Left colon (tissue), 2 donors: ENCODE results near the gene PRRC2A. TPM values are rescaled to one million over a fixed set of nuclear protein-coding genes. Genes with fewer than 3 reads are reported as not detected.
A peak's percentile ranks its signal among the peaks of the same experiment; 100 is the strongest.

Experiments
- ATAC-seq: fragments of 200-7000 bp; cut with Tn5 transposase; one replicate; pipeline ENCODE4 v1.9.1; 2020; ENCODE audit warnings: mild to moderate bottlenecking, moderate library complexity
- DNase-seq, 2 donors: peaks; one replicate each; pipeline ENCODE4 v3.0.0-alpha.2; 2020
- intact Hi-C, 2 donors: fragments of 100-400 bp; cut with DNase I in 1 of 2; cut with micrococcal nuclease in 1 of 2; formaldehyde crosslinking; loops; one replicate each; pipeline versions ENCODE4 v1.11.2 to v1.14.0; 2022; cut with DNase I, micrococcal nuclease
- microRNA-seq, 2 donors: library from miRNA; unstranded; fragments of <30 nt; microRNA quantifications; one replicate each; pipeline versions ENCODE4 v1.1.0 to v1.2.0, GENCODE V29; 2020
- total RNA-seq, 2 donors: library from RNA; stranded (reverse); fragmentation: NEBNext Ultra II Directional; extraction: Animal tissue kit (Norgen Biotek cat#: 25700); gene quantifications; one replicate each; pipeline ENCODE4 v1.2.1, GENCODE V29; 2021
- donor health status: DM: no; HTN: no; CAD: no.
- donor health status: DM: yes; HTN: yes; CAD: no.

The PRRC2A gene
- total RNA-seq, 2 donors from 2014 or later: 92.9 to 110 TPM

DNA sequence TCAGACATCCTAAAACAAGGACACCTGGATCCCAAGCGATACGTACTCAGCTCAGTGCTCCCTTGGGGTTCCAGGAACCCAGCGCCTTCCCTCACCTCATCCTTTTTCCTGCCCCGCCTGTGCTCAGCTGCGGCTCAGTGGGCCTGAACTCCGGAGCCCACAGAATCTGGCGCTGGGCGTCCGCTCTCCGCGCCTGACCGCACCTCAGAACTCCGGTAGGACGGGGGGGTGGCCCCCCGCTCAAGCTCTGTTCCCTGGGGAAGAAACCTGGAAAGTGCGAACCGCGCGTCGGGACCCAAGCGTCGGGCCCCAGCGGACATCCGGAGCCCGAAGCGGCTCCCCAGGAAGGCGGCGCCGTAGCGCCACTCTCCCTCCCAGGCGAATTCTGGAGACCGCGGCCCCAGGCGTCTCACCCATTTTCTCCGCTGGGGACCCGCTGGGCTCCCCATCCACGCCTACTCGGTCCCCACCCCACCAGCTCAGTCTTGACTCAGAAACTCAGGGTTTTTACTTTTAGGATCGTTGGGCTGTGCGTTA, 60.7 kb downstream of the PRRC2A start:
- intact Hi-C loops: loop anchor here in 1 of 2 donors (5.0 kb wide), 1 partner anchor 86 kb away; no protein-coding TSS in a partner anchor
- peak; percentile 52 for ATAC-seq
- peak in 1 of 2 donors; percentile 66 for DNase-seq

DNA sequence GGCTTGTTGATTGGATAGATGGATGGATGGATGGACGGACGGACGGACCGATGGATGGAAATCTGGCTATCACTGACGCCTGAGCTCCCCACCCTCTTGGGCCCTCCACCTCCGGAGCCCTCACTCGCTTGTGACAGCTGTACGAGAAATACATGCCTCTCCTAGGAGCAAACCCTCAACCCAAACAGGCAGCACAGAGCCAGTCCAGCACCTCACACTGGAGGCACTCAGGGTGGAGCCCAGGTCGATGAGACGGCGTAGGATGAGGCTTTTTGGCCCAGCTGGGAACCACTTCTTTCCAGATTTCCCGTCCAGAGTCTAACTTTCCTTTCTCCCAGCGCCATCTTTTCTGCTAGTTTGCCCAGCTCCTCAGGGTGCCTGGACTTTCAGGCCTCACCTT, 63.1 kb downstream of the PRRC2A start:
- intact Hi-C loops: loop anchor here in 1 of 2 donors (5.0 kb wide), 1 partner anchor 84 kb away; no protein-coding TSS in a partner anchor
- DNase-seq (no peak), ATAC-seq (no peak)

DNA sequence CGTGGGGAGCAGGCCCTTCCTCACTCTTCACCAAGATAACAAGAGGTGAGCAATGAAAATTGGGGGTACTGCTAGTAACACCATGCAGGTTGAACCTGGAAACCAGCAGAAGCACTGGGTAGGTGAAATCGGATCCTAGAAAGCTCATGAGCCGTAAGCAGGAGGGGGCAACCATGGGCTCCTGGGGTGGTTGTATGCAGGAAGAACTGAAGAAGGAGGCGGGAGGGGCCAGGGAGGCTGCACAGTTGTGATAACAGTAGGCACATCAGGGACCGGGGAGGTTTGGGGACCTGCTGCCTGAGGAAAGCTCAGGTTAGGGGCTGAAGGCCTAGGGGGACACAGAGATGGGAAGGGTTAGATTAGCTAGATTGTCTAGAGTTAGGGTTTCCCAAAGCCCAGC, 66.0 kb downstream of the PRRC2A start:
- DNase-seq: no peak
- intact Hi-C loops: no loop called here

DNA sequence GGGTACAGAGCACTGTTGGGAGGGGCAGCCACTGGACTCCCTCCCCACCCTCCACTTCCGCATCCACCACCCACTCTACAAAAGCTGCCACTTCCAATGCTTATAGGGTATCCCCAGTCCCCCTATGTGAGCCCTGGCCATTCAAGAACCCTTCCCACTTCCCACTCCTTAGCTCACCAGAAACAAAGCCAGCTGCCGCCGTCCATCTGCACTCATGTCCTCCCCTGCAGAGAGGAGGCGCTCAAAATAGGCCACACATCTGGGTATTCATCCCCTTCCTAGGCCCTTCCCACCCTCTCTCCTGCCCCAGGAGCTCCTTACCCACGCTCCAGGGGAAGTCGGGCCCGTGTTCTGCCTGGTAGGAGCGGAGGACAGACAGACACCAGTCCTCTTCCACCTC, 66.8 kb downstream of the PRRC2A start:
- intact Hi-C loops: no loop called here
- ATAC-seq: no peak
- no peak for DNase-seq

More for the DNA sequence above, 66.0 kb downstream of the PRRC2A start:
- ATAC-seq: no peak

Small RNAs within 50 kb of the gene (microRNA-seq; reads per million reads assigned to microRNA genes)
- gene MIR6832: 0 to 1.4 reads per million in 2 donors

Other genes starting within 250 kb of the PRRC2A start
- gene MICA, start 217.1 kb upstream of the PRRC2A start, total RNA-seq: 10 to 100 TPM; 18.5 to 23.7 TPM
- 1 to 10 TPM; 1.2 to 1.3 TPM for gene MICB, start 122.6 kb upstream of the PRRC2A start, total RNA-seq
- not detected for gene MCCD1, start 91.8 kb upstream of the PRRC2A start, total RNA-seq
- 100 to 1,000 TPM; 221 to 269 TPM for gene DDX39B, start 78.7 kb upstream of the PRRC2A start, total RNA-seq
- under 1 TPM; 0.58 to 0.92 TPM for gene ATP6V1G2, start 74.1 kb upstream of the PRRC2A start, total RNA-seq
- gene NFKBIL1, start 73.1 kb upstream of the PRRC2A start, total RNA-seq: 10 to 100 TPM; 14.4 to 18.0 TPM
- under 1 TPM in 1 of 2 donors, not detected in 1; 0.36 TPM for gene LTA, start 48.4 kb upstream of the PRRC2A start, total RNA-seq
- 1 to 10 TPM in 1 of 2 donors, under 1 TPM in 1; 0.27 to 1.4 TPM for gene TNF, start 45.1 kb upstream of the PRRC2A start, total RNA-seq
- gene LTB, start 38.3 kb upstream of the PRRC2A start, total RNA-seq: 1 to 10 TPM in 1 of 2 donors, under 1 TPM in 1; 0.70 to 3.0 TPM
- gene LST1, start 34.4 kb upstream of the PRRC2A start, total RNA-seq: 1 to 10 TPM; 2.4 to 5.8 TPM
- 1 to 10 TPM in 1 of 2 donors, not detected in 1; 1.1 TPM for gene NCR3, start 27.7 kb upstream of the PRRC2A start, total RNA-seq
- gene AIF1, start 5.5 kb upstream of the PRRC2A start, total RNA-seq: 10 to 100 TPM in 1 of 2 donors, 1 to 10 TPM in 1; 5.2 to 15.0 TPM
- gene BAG6, start 31.9 kb downstream of the PRRC2A start, total RNA-seq: 100 to 1,000 TPM; 272 to 282 TPM
- 1 to 10 TPM; 2.0 to 3.1 TPM for gene APOM, start 35.2 kb downstream of the PRRC2A start, total RNA-seq
- gene C6orf47, start 40.1 kb downstream of the PRRC2A start, total RNA-seq: 10 to 100 TPM; 35.7 to 36.3 TPM
- 10 to 100 TPM; 11.1 to 15.2 TPM for gene GPANK1, start 44.3 kb downstream of the PRRC2A start, total RNA-seq
- 100 to 1,000 TPM; 137 to 155 TPM for gene CSNK2B, start 45.4 kb downstream of the PRRC2A start, total RNA-seq
- 1 to 10 TPM; 8.7 to 9.9 TPM for gene LY6G5B, start 49.3 kb downstream of the PRRC2A start, total RNA-seq
- gene LY6G5C, start 60.4 kb downstream of the PRRC2A start, total RNA-seq: 1 to 10 TPM; 1.6 to 2.5 TPM
- gene ABHD16A, start 82.6 kb downstream of the PRRC2A start, total RNA-seq: 10 to 100 TPM; 51.5 to 53.9 TPM
- gene LY6G6F, start 86.2 kb downstream of the PRRC2A start, total RNA-seq: not detected
- gene LY6G6D, start 94.6 kb downstream of the PRRC2A start, total RNA-seq: not detected
- not detected for gene LY6G6C, start 101.0 kb downstream of the PRRC2A start, total RNA-seq
- under 1 TPM in 1 of 2 donors, not detected in 1; 0.20 TPM for gene MPIG6B, start 102.7 kb downstream of the PRRC2A start, total RNA-seq
- gene DDAH2, start 108.6 kb downstream of the PRRC2A start, total RNA-seq: 100 to 1,000 TPM in 1 of 2 donors, 10 to 100 TPM in 1; 84.2 to 139 TPM
- 100 to 1,000 TPM; 502 to 513 TPM for gene CLIC1, start 115.8 kb downstream of the PRRC2A start, total RNA-seq
- 10 to 100 TPM; 18.7 to 26.9 TPM for gene MSH5, start 119.3 kb downstream of the PRRC2A start, total RNA-seq
- gene SAPCD1, start 141.9 kb downstream of the PRRC2A start, total RNA-seq: 1 to 10 TPM; 3.2 to 3.9 TPM
- gene VWA7, start 156.6 kb downstream of the PRRC2A start, total RNA-seq: 10 to 100 TPM; 11.4 to 11.8 TPM
- gene VARS1, start 175.0 kb downstream of the PRRC2A start, total RNA-seq: 10 to 100 TPM; 35.3 to 58.1 TPM
- 10 to 100 TPM; 33.0 to 33.5 TPM for gene LSM2, start 186.3 kb downstream of the PRRC2A start, total RNA-seq
- 1 to 10 TPM in 1 of 2 donors, under 1 TPM in 1; 0.89 to 1.1 TPM for gene HSPA1L, start 194.6 kb downstream of the PRRC2A start, total RNA-seq
- gene HSPA1A, start 194.8 kb downstream of the PRRC2A start, total RNA-seq: 100 to 1,000 TPM; 124 to 136 TPM
- gene HSPA1B, start 207.0 kb downstream of the PRRC2A start, total RNA-seq: 100 to 1,000 TPM; 252 to 296 TPM
- 10 to 100 TPM; 33.1 to 63.5 TPM for gene NEU1, start 242.1 kb downstream of the PRRC2A start, total RNA-seq